Measurements from ENCODE around the gene OR2A2.

DNA sequence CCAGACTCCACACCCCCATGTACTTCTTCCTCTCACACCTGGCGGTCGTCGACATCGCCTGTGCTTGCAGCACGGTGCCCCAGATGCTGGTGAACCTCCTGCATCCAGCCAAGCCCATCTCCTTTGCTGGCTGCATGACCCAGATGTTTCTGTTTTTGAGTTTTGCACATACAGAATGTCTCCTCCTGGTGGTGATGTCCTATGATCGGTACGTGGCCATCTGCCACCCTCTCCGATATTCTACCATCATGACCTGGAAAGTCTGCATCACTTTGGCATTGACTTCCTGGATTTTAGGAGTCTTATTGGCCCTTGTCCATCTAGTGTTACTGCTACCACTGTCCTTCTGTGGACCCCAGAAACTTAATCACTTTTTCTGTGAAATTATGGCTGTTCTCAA lies 35.0 kb upstream of the OR2A2 start:
- no peak for TF ChIP-seq CTCF (IDR thresholded peaks at IDR 0.05)
- no peak for TF ChIP-seq POLR2A (IDR thresholded peaks at IDR 0.05)
